Measurements from ENCODE around the gene DPP10.
"Not testable (repeated sequence)": the region's sequence is repeated elsewhere in the genome, so short reads cannot be mapped to it uniquely, and the experiment has no call there.

Gene DPP10

GRCh38 chr2:114724454-114724853 lies 282.0 kb downstream of the DPP10 start:
- DNase-seq (ENCODE audit: low spot score), result no peak

- DNase-seq (ENCODE audit: low spot score), result no peak
Measured at GRCh38 chr2:114727012-114727411, 284.6 kb downstream of the DPP10 start.

- no peak for DNase-seq (ENCODE audit: low spot score)
Measured at GRCh38 chr2:114728372-114728771, 285.9 kb downstream of the DPP10 start.

- no peak for DNase-seq (ENCODE audit: low spot score)
Measured at GRCh38 chr2:114729026-114729425, 286.6 kb downstream of the DPP10 start.

- no peak for DNase-seq (ENCODE audit: low spot score)
Measured at GRCh38 chr2:114735126-114735525, 292.7 kb downstream of the DPP10 start.

GRCh38 chr2:114742245-114742644 lies 299.8 kb downstream of the DPP10 start:
- DNase-seq (ENCODE audit: low spot score), result no peak

GRCh38 chr2:114745700-114746099 lies 303.3 kb downstream of the DPP10 start:
- no peak for DNase-seq (ENCODE audit: low spot score)

GRCh38 chr2:114748175-114748574 lies 305.7 kb downstream of the DPP10 start:
- DNase-seq (ENCODE audit: low spot score), result not testable (repeated sequence)

GRCh38 chr2:114752425-114752824 lies 310.0 kb downstream of the DPP10 start:
- DNase-seq (ENCODE audit: low spot score), result no peak

GRCh38 chr2:114753145-114753544 lies 310.7 kb downstream of the DPP10 start:
- DNase-seq (ENCODE audit: low spot score), result no peak

- no peak for DNase-seq (ENCODE audit: low spot score)
Measured at GRCh38 chr2:114754907-114755563, 312.6 kb downstream of the DPP10 start.

GRCh38 chr2:114762376-114762775 lies 319.9 kb downstream of the DPP10 start:
- no peak for DNase-seq (ENCODE audit: low spot score)

GRCh38 chr2:114762986-114763385 lies 320.5 kb downstream of the DPP10 start:
- no peak for DNase-seq (ENCODE audit: low spot score)

GRCh38 chr2:114769110-114769509 lies 326.7 kb downstream of the DPP10 start:
- no peak for DNase-seq (ENCODE audit: low spot score)

GRCh38 chr2:114769991-114770390 lies 327.6 kb downstream of the DPP10 start:
- no peak for DNase-seq (ENCODE audit: low spot score)

- no peak for DNase-seq (ENCODE audit: low spot score)
Measured at GRCh38 chr2:114784046-114784445, 341.6 kb downstream of the DPP10 start.

- DNase-seq (ENCODE audit: low spot score), result no peak
Measured at GRCh38 chr2:114784890-114785583, 342.6 kb downstream of the DPP10 start.

- no peak for DNase-seq (ENCODE audit: low spot score)
Measured at GRCh38 chr2:114786901-114787300, 344.5 kb downstream of the DPP10 start.

GRCh38 chr2:114787486-114787885 lies 345.0 kb downstream of the DPP10 start:
- DNase-seq (ENCODE audit: low spot score), result no peak

GRCh38 chr2:114789989-114790388 lies 347.5 kb downstream of the DPP10 start:
- no peak for DNase-seq (ENCODE audit: low spot score)

- DNase-seq (ENCODE audit: low spot score), result no peak
Measured at GRCh38 chr2:114797540-114797939, 355.1 kb downstream of the DPP10 start.

GRCh38 chr2:114797942-114798341 lies 355.5 kb downstream of the DPP10 start:
- no peak for DNase-seq (ENCODE audit: low spot score)

- no peak for DNase-seq (ENCODE audit: low spot score)
Measured at GRCh38 chr2:114800371-114800770, 357.9 kb downstream of the DPP10 start.

- no peak for DNase-seq (ENCODE audit: low spot score)
Measured at GRCh38 chr2:114805195-114805594, 362.8 kb downstream of the DPP10 start.
